Measurements from ENCODE around the gene MRPS7. TPM values are rescaled to one million over a fixed set of nuclear protein-coding genes. Genes with fewer than 3 reads are reported as not detected.

Gene MRPS7
- total and polyA plus RNA-seq, 8 donors: 11.3 to 34.0 (median 20.0) TPM

DNA sequence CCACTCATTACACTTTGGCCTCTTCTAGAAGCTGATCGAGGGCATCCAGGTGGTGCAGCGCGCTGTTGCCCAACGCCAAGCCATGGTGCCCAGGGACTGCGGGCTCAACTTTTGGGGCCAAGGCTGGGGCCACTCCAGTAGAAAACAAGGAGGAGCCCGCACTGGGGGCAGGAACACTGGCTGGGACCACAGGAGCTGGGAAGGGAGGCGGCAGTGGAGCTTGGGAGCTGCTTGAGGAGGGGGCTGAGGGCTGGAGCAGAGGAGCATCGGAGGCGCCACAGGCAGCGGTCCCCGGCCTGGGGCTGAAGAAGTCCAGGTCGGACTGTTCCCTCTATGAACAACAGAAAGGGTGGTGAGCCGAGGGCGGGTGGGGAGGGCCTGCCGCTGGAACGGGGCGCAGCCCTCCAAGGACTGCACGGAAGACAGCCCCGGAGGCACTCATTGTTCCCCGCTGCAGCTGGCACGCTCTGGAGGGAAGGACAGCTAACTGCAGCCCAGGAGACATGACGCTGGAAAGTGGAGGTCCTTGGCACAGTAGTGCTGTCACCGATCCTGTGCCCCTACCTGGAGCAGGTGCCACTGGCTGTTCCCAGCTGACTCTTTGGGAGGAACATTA, 21.8 kb upstream of the MRPS7 start:
- no peak for ATAC-seq
- H3K27ac ChIP-seq: no peak overlapping the region
- TF ChIP-seq, protein P1, sequence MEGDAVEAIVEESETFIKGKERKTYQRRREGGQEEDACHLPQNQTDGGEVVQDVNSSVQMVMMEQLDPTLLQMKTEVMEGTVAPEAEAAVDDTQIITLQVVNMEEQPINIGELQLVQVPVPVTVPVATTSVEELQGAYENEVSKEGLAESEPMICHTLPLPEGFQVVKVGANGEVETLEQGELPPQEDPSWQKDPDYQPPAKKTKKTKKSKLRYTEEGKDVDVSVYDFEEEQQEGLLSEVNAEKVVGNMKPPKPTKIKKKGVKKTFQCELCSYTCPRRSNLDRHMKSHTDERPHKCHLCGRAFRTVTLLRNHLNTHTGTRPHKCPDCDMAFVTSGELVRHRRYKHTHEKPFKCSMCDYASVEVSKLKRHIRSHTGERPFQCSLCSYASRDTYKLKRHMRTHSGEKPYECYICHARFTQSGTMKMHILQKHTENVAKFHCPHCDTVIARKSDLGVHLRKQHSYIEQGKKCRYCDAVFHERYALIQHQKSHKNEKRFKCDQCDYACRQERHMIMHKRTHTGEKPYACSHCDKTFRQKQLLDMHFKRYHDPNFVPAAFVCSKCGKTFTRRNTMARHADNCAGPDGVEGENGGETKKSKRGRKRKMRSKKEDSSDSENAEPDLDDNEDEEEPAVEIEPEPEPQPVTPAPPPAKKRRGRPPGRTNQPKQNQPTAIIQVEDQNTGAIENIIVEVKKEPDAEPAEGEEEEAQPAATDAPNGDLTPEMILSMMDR (IDR thresholded peaks at IDR 0.05): no peak
- H3K36me3 ChIP-seq: peaks cover 5 to 71% (median 36%) of the 10 kb centered on the region in 3 donors
- H3K27me3 ChIP-seq: no peaks in the 10 kb centered on the region
- DNase-seq: no peak
- intact Hi-C loops (cut with DNase I): no loop called here
- H3K9me3 ChIP-seq: no peaks in the 10 kb centered on the region
- 93 to 94% methylated on average over 23 of the region's 23 CpGs for WGBS, 2 donors
- no peaks in the 10 kb centered on the region for H3K4me1 ChIP-seq
- no peak overlapping the region for H3K4me3 ChIP-seq
- FAIRE-seq: no peak

DNA sequence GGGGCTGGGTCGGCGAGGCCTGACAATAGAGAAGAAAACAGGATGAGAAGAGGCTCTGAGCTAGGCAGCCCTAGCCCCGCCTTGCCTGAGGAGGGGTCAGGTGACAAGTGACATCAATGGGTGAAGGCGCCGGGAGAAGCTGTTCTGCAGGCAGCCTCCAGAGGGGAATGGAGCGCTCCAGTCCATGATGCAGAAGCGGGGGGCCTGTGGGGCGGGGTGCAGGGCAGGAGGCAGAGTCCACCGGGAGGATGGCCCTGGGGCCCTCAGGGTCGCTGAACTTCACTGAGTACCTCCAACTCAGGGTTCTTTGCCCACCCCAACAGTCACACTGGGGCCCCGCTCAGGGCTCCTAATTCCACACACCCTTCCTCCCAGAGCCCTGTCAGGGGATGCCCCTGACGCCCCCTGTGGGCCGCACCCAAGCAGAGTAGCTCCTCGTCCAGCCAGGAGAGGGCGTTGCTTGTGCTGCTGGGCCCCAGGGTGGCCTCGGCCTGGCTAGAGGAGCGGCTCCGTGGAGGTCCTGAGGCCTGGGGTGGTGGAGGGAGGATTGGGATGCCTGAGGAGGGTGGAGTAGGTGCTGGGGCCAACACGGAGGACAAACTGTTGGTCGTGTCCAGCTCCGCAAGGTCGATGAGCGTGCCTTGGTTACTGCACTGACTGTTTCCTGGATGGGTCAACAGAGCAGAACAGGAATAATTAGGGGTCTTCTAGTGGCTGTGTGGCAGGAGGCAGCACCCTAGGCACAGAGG, 21.1 kb upstream of the MRPS7 start:
- ATAC-seq (peak in 3 of 4 donors; percentile 22 to 36 (median 34)), FAIRE-seq (no peak), DNase-seq (peak in 1 of 6 donors; percentile 64)
- no peaks in the 10 kb centered on the region for H3K9me3 ChIP-seq
- peaks cover 7 to 72% (median 33%) of the 10 kb centered on the region in 3 donors for H3K36me3 ChIP-seq
- H3K4me1 ChIP-seq: no peaks in the 10 kb centered on the region
- no peak overlapping the region for H3K27ac ChIP-seq
- H3K27me3 ChIP-seq: no peaks in the 10 kb centered on the region
- no peak overlapping the region for H3K4me3 ChIP-seq
- TF ChIP-seq, protein P1 (IDR thresholded peaks at IDR 0.05): no peak
- intact Hi-C loops (cut with DNase I): no loop called here
- 70% methylated on average over 22 to 23 of the region's 23 CpGs for whole genome bisulfite sequencing, 2 donors

DNA sequence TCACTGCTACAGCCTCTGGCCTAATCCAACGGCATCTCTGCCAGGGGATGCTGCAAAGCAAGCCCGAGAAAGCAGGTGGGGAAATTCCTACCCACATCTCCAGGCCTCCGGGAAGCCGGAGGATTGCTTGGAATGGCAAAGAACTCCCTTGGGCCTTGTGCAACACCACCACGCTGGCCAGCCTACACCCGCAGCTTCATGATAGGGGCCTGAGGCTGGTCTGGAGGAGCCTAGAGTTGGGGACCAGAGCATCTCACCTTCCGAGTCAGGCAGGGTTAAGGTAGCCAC, 20.6 kb upstream of the MRPS7 start:
- no peak overlapping the region for H3K27ac ChIP-seq
- H3K4me3 ChIP-seq: no peak overlapping the region
- H3K36me3 ChIP-seq: peaks cover 7 to 76% (median 35%) of the 10 kb centered on the region in 3 donors
- H3K4me1 ChIP-seq: no peaks in the 10 kb centered on the region
- no peaks in the 10 kb centered on the region for H3K9me3 ChIP-seq
- TF ChIP-seq, protein P1 (IDR thresholded peaks at IDR 0.05): no peak
- WGBS, 2 donors: 90 to 93% methylated on average over 7 of the region's 7 CpGs
- intact Hi-C loops (cut with DNase I): no loop called here
- ATAC-seq: peak in 1 of 4 donors; percentile 7
- no peaks in the 10 kb centered on the region for H3K27me3 ChIP-seq
- no peak for FAIRE-seq
- no peak for DNase-seq

DNA sequence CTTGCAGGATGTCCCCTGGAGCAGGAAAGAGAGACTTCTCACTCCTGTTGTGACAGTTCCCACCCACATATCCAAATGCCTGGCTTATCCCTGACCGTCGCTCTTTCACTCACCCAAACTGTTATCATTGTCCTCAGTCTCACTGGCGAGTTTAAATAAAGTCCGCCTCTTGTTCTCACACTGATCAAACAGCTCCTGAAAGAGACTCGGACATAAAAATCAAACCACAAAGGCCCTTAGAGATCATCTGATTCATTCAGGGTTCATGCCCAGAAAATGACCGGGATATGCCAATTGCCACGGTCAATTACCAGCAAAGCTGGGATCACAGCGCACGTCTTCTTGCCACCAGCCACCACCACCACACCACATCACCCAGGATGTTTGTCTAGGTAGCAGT, 20.2 kb upstream of the MRPS7 start:
- no peaks in the 10 kb centered on the region for H3K9me3 ChIP-seq
- TF ChIP-seq, protein P1 (IDR thresholded peaks at IDR 0.05): no peak
- no peak for FAIRE-seq
- WGBS, 2 donors: 93 to 95% methylated on average over 9 of the region's 9 CpGs
- H3K27me3 ChIP-seq: no peaks in the 10 kb centered on the region
- no peak overlapping the region for H3K4me3 ChIP-seq
- H3K36me3 ChIP-seq: peaks cover 7 to 76% (median 35%) of the 10 kb centered on the region in 3 donors
- ATAC-seq: no peak
- H3K4me1 ChIP-seq: no peaks in the 10 kb centered on the region
- H3K27ac ChIP-seq: no peak overlapping the region
- intact Hi-C loops (cut with DNase I): no loop called here
- no peak for DNase-seq

DNA sequence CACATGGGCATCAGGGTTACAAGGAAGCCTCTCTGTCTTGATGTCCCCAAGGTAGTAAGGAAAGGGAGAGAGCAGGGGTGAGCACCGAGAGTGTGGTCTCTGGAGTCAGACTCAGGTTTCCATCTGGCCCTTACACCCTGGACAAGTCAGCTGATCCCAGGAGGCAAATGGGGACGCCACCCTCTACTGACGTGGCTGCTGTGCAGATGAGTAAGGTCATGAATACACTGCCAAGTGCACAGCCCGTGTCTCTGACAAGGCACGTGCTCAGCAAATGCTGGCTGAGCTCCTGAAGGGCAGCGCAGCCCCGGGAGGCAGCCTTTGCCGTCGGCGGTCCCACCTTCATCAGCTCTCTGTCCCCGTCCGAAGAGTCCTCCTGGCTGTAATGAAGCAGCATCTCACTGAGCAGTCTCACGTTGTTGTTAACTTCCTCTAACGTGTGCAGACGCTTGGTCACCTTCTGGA, 19.7 kb upstream of the MRPS7 start:
- H3K9me3 ChIP-seq: no peaks in the 10 kb centered on the region
- intact Hi-C loops (cut with DNase I): no loop called here
- WGBS, 2 donors: 87 to 94% methylated on average over 15 of the region's 15 CpGs
- no peaks in the 10 kb centered on the region for H3K27me3 ChIP-seq
- no peak for ATAC-seq
- no peak for DNase-seq
- FAIRE-seq: no peak
- no peaks in the 10 kb centered on the region for H3K4me1 ChIP-seq
- no peak overlapping the region for H3K27ac ChIP-seq
- no peak overlapping the region for H3K4me3 ChIP-seq
- peaks cover 7 to 71% (median 35%) of the 10 kb centered on the region in 3 donors for H3K36me3 ChIP-seq
- TF ChIP-seq, protein P1 (IDR thresholded peaks at IDR 0.05): no peak
